GM18505 (cell line): ENCODE results near the gene EFCAB13.

Experiments used
- ATAC-seq: cut with Tn5 transposase; IDR thresholded peaks from one replicate; pipeline ENCODE4 v1.9.1; 2021; ENCODE audit not compliant: unreplicated experiment
- POLR2A ChIP-seq: IDR thresholded peaks from 4 replicates; pipeline ENCODE4 v1.6.1; 2011; ENCODE audit warnings: borderline replicate concordance; ENCODE audit not compliant: insufficient read depth, insufficient read length; ENCODE audit errors: extremely low read depth

EFCAB13 gene

GRCh38 chr17:47299239-47299910, 24.4 kb upstream of the EFCAB13 start:
- no peak for ATAC-seq
- no peak for TF ChIP-seq POLR2A

GRCh38 chr17:47300718-47301117, 23.0 kb upstream of the EFCAB13 start:
- ATAC-seq = no peak

GRCh38 chr17:47301161-47301560, 22.6 kb upstream of the EFCAB13 start:
- TF ChIP-seq POLR2A = no peak
- no peak for ATAC-seq

More at GRCh38 chr17:47300718-47301117, 23.0 kb upstream of the EFCAB13 start:
- no peak for TF ChIP-seq POLR2A

GRCh38 chr17:47301831-47302230, 21.9 kb upstream of the EFCAB13 start:
- ATAC-seq = no peak
- no peak for TF ChIP-seq POLR2A

GRCh38 chr17:47304186-47304585, 19.6 kb upstream of the EFCAB13 start:
- no peak for TF ChIP-seq POLR2A
- no peak for ATAC-seq

- no peak for ATAC-seq
- no peak for TF ChIP-seq POLR2A
Observed at GRCh38 chr17:47305302-47305923, 18.3 kb upstream of the EFCAB13 start.

GRCh38 chr17:47310186-47310733, 13.5 kb upstream of the EFCAB13 start:
- ATAC-seq = no peak
- TF ChIP-seq POLR2A = no peak

- TF ChIP-seq POLR2A = no peak
- ATAC-seq = no peak
Observed at GRCh38 chr17:47311420-47311819, 12.3 kb upstream of the EFCAB13 start.

GRCh38 chr17:47315451-47316266, 8.1 kb upstream of the EFCAB13 start:
- ATAC-seq = no peak
- TF ChIP-seq POLR2A = no peak

GRCh38 chr17:47316311-47316710, 7.4 kb upstream of the EFCAB13 start:
- no peak for ATAC-seq
- TF ChIP-seq POLR2A = no peak

GRCh38 chr17:47317119-47317518, 6.6 kb upstream of the EFCAB13 start:
- no peak for TF ChIP-seq POLR2A
- ATAC-seq = no peak

- ATAC-seq = no peak
- TF ChIP-seq POLR2A = no peak
Observed at GRCh38 chr17:47318197-47318918, 5.4 kb upstream of the EFCAB13 start.
